Epithelial cell of esophagus (primary cell): ENCODE data around the gene DAZAP1.

Experiments used
- DNase-seq: peaks from one replicate; pipeline ENCODE4 v3.0.0; 2010; ENCODE audit warnings: low read depth
- H3K4me3 ChIP-seq: 2 replicates; pipeline ENCODE4 v1.5.1; 2011; ENCODE audit warnings: mild to moderate bottlenecking, low read length, control low read depth
- TF ChIP-seq, protein P1 (sequence below): IDR thresholded peaks from 2 replicates; pipeline ENCODE4 v1.5.1; 2011; ENCODE audit warnings: low read depth, mild to moderate bottlenecking, low read length, control low read depth, inconsistent platforms; ENCODE audit not compliant: insufficient read depth; ENCODE audit errors: missing control alignments

Gene DAZAP1

GRCh38 chr19:1400281-1401137 lies 6.9 kb upstream of the DAZAP1 start:
- TF ChIP-seq, protein P1, sequence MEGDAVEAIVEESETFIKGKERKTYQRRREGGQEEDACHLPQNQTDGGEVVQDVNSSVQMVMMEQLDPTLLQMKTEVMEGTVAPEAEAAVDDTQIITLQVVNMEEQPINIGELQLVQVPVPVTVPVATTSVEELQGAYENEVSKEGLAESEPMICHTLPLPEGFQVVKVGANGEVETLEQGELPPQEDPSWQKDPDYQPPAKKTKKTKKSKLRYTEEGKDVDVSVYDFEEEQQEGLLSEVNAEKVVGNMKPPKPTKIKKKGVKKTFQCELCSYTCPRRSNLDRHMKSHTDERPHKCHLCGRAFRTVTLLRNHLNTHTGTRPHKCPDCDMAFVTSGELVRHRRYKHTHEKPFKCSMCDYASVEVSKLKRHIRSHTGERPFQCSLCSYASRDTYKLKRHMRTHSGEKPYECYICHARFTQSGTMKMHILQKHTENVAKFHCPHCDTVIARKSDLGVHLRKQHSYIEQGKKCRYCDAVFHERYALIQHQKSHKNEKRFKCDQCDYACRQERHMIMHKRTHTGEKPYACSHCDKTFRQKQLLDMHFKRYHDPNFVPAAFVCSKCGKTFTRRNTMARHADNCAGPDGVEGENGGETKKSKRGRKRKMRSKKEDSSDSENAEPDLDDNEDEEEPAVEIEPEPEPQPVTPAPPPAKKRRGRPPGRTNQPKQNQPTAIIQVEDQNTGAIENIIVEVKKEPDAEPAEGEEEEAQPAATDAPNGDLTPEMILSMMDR: no peak
- H3K4me3 ChIP-seq: peak overlapping the region; percentile 61
- no peak for DNase-seq

DNA sequence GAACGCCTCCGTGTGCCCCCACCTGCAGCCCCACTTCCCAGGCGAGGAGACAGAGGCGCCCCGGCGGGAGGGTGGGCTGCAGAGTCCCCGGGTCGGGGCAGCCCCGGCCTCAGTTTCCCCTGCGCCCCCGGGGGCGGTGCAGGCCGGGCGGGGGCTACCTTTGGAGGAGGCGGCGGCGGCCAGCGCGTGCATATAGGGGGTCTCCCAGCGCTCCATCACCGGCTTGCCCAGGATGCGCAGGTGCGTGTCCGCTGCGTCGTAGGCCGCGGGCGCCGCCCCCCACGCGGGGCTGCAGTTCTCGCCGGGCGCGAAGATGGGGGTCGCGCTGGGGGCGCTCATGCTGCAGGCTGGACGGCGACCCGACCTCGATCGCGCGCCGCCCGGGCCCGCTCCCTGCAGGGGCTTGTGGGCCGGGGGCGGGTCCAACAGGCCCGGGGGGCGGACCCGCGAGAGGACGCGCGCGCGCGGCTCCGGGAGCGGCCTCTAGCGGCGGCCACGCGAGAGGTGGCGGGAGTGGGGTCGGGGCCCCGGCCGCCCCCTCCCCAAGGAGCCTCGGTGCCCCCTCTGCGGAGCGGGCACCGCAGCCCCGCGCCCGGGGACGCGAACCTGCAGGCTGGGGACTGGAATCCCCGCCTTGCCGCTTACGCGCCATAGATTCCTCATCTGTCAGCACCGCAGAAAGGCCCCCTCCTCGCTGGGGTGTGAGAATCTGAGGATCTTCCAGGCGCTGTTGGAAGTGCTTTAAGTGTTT lies 6.1 kb upstream of the DAZAP1 start, which contains the start of gene GAMT:
TSS of gene GAMT (minus strand) at position 405 of the 751 bp plus-strand sequence. CDS start at position 339, 66 bp downstream.
- TF ChIP-seq, protein P1: no peak
- H3K4me3 ChIP-seq: peak within 1 kb of the TSS; percentile 61
- no peak for DNase-seq

DNA sequence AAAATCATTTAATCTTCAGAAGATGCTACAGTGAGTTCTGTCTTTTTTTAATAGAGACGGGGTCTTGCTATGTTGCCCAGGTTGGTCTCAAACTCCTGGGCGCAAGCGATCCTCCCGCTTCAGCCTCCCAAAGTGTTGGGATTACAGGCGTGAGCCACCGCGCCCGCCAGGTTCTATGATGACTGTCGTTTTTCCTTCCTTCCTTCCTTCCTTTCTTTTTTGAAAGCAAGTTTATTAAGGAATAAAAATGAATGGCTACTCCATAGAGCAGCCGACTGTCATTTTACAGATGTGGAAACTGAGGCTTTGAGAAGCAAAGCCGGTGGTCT lies 5.5 kb upstream of the DAZAP1 start:
- TF ChIP-seq, protein P1: no peak
- no peak for DNase-seq
- H3K4me3 ChIP-seq: no peak overlapping the region

GRCh38 chr19:1402411-1403070 lies 4.8 kb upstream of the DAZAP1 start:
- DNase-seq: peak; percentile 92
- TF ChIP-seq, protein P1: no peak
- peak overlapping the region; percentile 2 for H3K4me3 ChIP-seq

DNA sequence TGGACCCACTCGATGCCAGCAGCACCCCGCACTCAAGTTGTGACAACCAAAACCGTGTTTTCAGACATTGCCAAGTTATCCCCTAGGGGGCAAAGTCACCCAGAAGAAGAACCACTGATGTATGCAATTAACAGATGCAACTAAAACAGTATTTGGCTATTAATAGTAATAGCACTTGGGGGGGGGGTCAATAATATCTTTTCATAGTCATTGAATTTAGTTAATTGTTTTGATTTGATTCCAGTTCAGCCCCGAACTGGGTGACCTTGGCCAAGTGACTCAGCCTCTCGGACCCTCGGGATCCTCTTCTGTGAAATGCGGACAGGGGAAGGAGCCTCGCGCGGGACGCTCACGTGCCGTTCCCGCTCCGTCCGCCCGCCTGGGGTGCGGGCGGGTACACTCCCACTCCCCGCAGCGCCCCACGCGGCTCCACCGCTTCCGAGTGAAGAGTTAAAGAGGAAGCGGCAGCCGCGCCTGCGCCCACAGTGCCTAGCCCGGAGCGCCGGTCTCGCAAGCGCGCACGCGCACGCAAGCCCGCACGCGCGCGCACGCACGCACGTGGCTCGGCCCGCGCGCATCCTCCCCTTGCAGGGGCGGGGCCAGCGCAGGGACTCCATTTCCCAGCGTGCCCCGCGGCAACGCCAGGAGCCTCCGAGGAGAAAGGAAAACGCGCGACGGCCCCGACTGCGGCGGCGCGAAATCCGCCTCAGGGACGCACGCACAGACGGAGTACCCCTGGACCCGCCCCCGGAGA lies 435 bp upstream of the DAZAP1 start:
- TF ChIP-seq, protein P1: peak; percentile 60
- DNase-seq: peak; percentile 98
- peak overlapping the region; percentile 58 for H3K4me3 ChIP-seq
